Endodermal cell (in vitro differentiated cells): ENCODE results near the gene HLX. TPM values are rescaled to one million over a fixed set of nuclear protein-coding genes. Genes with fewer than 3 reads are reported as not detected.

ENCODE experiments used
- DNase-seq: peaks from one replicate; pipeline ENCODE4 v3.0.0-alpha.2; 2017
- H3K27ac ChIP-seq: 2 replicates; pipeline ENCODE4 v1.5.1; 2013; ENCODE audit warnings: mild to moderate bottlenecking, low read depth, low read length, moderate library complexity
- H3K27me3 ChIP-seq: 2 replicates; pipeline ENCODE4 v1.6.1; 2013; ENCODE audit warnings: mild to moderate bottlenecking, low read length, moderate library complexity; ENCODE audit not compliant: insufficient read depth, control insufficient read depth, poor library complexity, severe bottlenecking
- H3K36me3 ChIP-seq: 2 replicates; pipeline ENCODE4 v1.7.0; 2013; ENCODE audit warnings: mild to moderate bottlenecking, low read length, moderate library complexity; ENCODE audit not compliant: control insufficient read depth, insufficient read depth
- H3K4me1 ChIP-seq: one replicate; pipeline ENCODE4 v1.7.0; 2013; ENCODE audit warnings: low read length; ENCODE audit not compliant: control insufficient read depth, insufficient read depth
- H3K4me3 ChIP-seq: 2 replicates; pipeline ENCODE4 v1.5.1; 2013; ENCODE audit warnings: mild to moderate bottlenecking, low read length, moderate library complexity
- H3K9ac ChIP-seq: 2 replicates; pipeline ENCODE4 v1.6.1; 2013; ENCODE audit warnings: mild to moderate bottlenecking, low read length, moderate library complexity; ENCODE audit not compliant: poor library complexity, severe bottlenecking; ENCODE audit errors: extremely low read depth
- H3K9me3 ChIP-seq: 2 replicates; pipeline ENCODE4 v1.6.1; 2013; ENCODE audit warnings: mild to moderate bottlenecking, low read length, moderate library complexity; ENCODE audit not compliant: control insufficient read depth
- H3K27ac Mint-ChIP-seq: 2 replicates; pipeline ENCODE4 v1.8.0; 2020; ENCODE audit warnings: mixed read lengths
- H3K27me3 Mint-ChIP-seq: 2 replicates; pipeline ENCODE4 v1.8.0; 2021; ENCODE audit warnings: mild to moderate bottlenecking, mixed read lengths; ENCODE audit not compliant: insufficient read depth
- H3K36me3 Mint-ChIP-seq: 2 replicates; pipeline ENCODE4 v1.8.0; 2020; ENCODE audit warnings: low read depth, mixed read lengths
- H3K4me1 Mint-ChIP-seq: 2 replicates; pipeline ENCODE4 v1.8.0; 2020; ENCODE audit warnings: mixed read lengths
- H3K4me3 Mint-ChIP-seq: 2 replicates; pipeline ENCODE4 v1.8.0; 2020; ENCODE audit warnings: mild to moderate bottlenecking, moderate library complexity, mixed read lengths
- H3K9me3 Mint-ChIP-seq: 2 replicates; pipeline ENCODE4 v1.8.0; 2020; ENCODE audit warnings: mild to moderate bottlenecking, mixed read lengths
- WGBS, 2 experiments: methylation state at CpG; one replicate each; pipeline versions ENCODE4 v1.1.5 to v1.1.7; 2013; ENCODE audit warnings: missing lambda C conversion rate in 2 of 2, mixed read lengths in 1 of 2; ENCODE audit not compliant: insufficient coverage in 1 of 2, insufficient read length in 1 of 2; 5-methylcytosine and 5-hydroxymethylcytosine counted together
- total RNA-seq, 2 donors: library from RNA; stranded (reverse); fragmentation: NEBNext Ultra II Directional in 1 of 2; extraction: Animal tissue kit (Norgen Biotek cat#: 25700) in 1 of 2; gene quantifications; 2 replicates in 1 of 2; 3 replicates in 1 of 2; pipeline ENCODE4 v1.2.1, GENCODE V29; 2021
- TF ChIP-seq, protein P1 (sequence below): fragments of 200-600 bp; sonication (generic); conservative IDR thresholded peaks from 2 replicates; pipeline ENCODE4 v1.5.0; 2021; ENCODE audit warnings: antibody characterized with exemption, mild to moderate bottlenecking

Gene HLX
- total RNA-seq, 2 donors from 2014 or later: 2.9 to 5.0 TPM

DNA sequence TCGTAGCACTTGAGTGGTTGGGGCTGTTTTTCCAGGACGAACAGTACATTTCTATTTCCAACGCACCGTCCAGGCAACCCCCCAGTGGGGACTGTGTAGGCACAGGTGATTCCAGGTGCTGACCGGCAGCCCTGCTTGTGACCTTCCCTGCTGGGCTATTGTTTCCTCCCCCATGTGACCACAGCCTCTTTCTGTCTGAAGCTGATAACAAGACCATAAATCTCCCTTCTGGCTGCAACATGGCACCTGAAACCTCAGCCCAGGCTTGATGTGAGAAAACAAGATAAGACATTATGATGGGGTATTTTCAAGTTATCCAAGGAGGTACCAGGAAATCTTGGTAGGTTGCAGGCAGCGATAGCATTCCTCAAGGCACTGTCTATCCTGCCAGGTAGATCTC is 48.2 kb downstream of the HLX start:
- Mint-ChIP-seq H3K36me3 (no peaks in the 10 kb centered on the region), H3K4me1 (peaks cover 23% of the 10 kb centered on the region)

DNA sequence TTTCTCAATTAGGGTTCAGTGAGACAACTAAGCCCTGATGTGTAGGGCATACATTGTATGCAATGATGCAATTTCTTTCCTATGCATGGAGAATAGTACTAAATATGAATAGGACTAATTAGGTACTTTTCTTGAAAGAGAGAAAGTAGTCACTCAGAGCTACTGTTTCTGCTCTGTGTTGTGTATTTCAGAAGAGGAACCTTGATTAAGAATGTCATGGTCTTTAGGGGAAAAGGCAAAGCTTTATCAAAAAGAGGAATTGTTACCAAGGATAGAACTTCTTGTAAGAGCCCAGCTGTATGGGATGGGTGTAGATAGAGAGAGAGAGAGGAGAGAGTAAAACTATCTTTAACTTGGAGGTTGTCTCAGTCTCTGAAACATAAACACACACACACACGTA is 49.1 kb downstream of the HLX start:
- 100% methylated on average over 1 of the region's 1 CpG; no CpG with 5 or more reads in 1 of the 2 experiments for WGBS, 2 experiments
- H3K4me3 Mint-ChIP-seq: no peak overlapping the region

More for the DNA sequence above, 48.2 kb downstream of the HLX start:
- Histone ChIP-seq H3K27me3 (no peaks in the 10 kb centered on the region), H3K36me3 (no peaks in the 10 kb centered on the region), H3K4me3 (no peak overlapping the region), H3K4me1 (peaks cover 8% of the 10 kb centered on the region), H3K27ac (no peak overlapping the region), H3K9me3 (no peaks in the 10 kb centered on the region), H3K9ac (no peak overlapping the region)
- 60 to 79% methylated on average over 3 to 6 of the region's 6 CpGs for WGBS, 2 experiments
- Mint-ChIP-seq H3K4me3 (no peak overlapping the region), H3K27ac (no peak overlapping the region), H3K27me3 (peaks cover 2% of the 10 kb centered on the region), H3K9me3 (peaks cover 3% of the 10 kb centered on the region)
- peak; percentile 73 for DNase-seq
- TF ChIP-seq, protein P1, sequence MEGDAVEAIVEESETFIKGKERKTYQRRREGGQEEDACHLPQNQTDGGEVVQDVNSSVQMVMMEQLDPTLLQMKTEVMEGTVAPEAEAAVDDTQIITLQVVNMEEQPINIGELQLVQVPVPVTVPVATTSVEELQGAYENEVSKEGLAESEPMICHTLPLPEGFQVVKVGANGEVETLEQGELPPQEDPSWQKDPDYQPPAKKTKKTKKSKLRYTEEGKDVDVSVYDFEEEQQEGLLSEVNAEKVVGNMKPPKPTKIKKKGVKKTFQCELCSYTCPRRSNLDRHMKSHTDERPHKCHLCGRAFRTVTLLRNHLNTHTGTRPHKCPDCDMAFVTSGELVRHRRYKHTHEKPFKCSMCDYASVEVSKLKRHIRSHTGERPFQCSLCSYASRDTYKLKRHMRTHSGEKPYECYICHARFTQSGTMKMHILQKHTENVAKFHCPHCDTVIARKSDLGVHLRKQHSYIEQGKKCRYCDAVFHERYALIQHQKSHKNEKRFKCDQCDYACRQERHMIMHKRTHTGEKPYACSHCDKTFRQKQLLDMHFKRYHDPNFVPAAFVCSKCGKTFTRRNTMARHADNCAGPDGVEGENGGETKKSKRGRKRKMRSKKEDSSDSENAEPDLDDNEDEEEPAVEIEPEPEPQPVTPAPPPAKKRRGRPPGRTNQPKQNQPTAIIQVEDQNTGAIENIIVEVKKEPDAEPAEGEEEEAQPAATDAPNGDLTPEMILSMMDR: no peak

DNA sequence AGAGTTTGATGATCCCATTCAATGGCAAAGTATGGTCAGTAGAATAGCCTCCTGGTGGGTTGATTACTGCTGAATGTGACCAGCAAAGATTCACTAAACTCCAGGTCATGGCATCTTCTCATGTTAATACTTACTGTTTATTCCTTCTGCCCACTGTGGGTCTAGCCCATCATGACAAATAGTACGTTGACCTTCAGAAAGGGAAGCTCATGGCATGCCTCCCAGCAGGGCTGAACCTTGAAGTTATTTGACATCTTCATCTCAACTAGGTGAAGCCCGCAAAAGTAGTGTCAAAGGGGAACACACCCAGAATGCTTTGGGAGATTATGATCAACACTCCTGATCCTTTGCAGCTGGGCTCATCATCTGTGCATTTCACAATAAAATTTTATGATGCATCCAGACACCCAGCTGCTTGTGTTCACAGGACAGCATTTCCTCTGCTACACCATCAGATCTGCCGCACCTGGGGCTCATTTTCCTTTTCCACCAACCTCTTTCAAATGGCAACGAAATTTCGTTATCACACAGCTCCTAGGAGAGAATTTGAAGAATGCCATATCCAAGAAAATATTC is 49.6 kb downstream of the HLX start:
- Mint-ChIP-seq H3K27me3 (peaks cover 2% of the 10 kb centered on the region), H3K36me3 (no peaks in the 10 kb centered on the region), H3K27ac (no peak overlapping the region), H3K4me3 (no peak overlapping the region), H3K4me1 (peaks cover 23% of the 10 kb centered on the region), H3K9me3 (peaks cover 2% of the 10 kb centered on the region)
- Histone ChIP-seq H3K4me3 (no peak overlapping the region), H3K27me3 (no peaks in the 10 kb centered on the region), H3K9me3 (no peaks in the 10 kb centered on the region), H3K36me3 (no peaks in the 10 kb centered on the region), H3K9ac (no peak overlapping the region), H3K4me1 (peaks cover 8% of the 10 kb centered on the region), H3K27ac (no peak overlapping the region)
- TF ChIP-seq, protein P1: no peak
- WGBS, 2 experiments: 81 to 95% methylated on average over 2 to 5 of the region's 5 CpGs
- DNase-seq: no peak

More for the DNA sequence above, 49.1 kb downstream of the HLX start:
- Histone ChIP-seq H3K27me3 (no peaks in the 10 kb centered on the region), H3K27ac (no peak overlapping the region), H3K36me3 (no peaks in the 10 kb centered on the region), H3K4me1 (peaks cover 8% of the 10 kb centered on the region), H3K9ac (no peak overlapping the region), H3K9me3 (no peaks in the 10 kb centered on the region), H3K4me3 (no peak overlapping the region)
- no peak overlapping the region for H3K27ac Mint-ChIP-seq
- peaks cover 2% of the 10 kb centered on the region for H3K27me3 Mint-ChIP-seq
- H3K4me1 Mint-ChIP-seq: peaks cover 23% of the 10 kb centered on the region
- H3K36me3 Mint-ChIP-seq: no peaks in the 10 kb centered on the region
- DNase-seq: no peak
- TF ChIP-seq, protein P1: no peak
- H3K9me3 Mint-ChIP-seq: peaks cover 3% of the 10 kb centered on the region
